Stimulated activated CD4-positive, alpha-beta T cell treated with anti-CD3 and anti-CD28 coated beads, Interleukin-1b, Interleukin-23, amount 100 ng/mL, for 1 hour (primary cell): ENCODE results near the gene B4GALT6.

Experiments used
- DNase-seq, 2 donors: peaks; one replicate each; pipeline ENCODE4 v3.0.0-alpha.2; 2020; ENCODE audit warnings: low read depth in 2 of 2

B4GALT6 gene

GRCh38 chr18:31659576-31660177 is 24.7 kb downstream of the B4GALT6 start:
- DNase-seq, result no peak

- DNase-seq, result no peak
These were observed 25.5 kb downstream of the B4GALT6 start for GRCh38 chr18:31658670-31659575.

GRCh38 chr18:31657823-31658669 is 26.3 kb downstream of the B4GALT6 start:
- DNase-seq, result peak in 1 of 2 donors; percentile 2

GRCh38 chr18:31656754-31657153 is 27.6 kb downstream of the B4GALT6 start:
- DNase-seq, result no peak

- DNase-seq, result no peak
These were observed 29.0 kb downstream of the B4GALT6 start for GRCh38 chr18:31655354-31655753.

- no peak for DNase-seq
These were observed 31.5 kb downstream of the B4GALT6 start for GRCh38 chr18:31652877-31653276.

- DNase-seq, result no peak
These were observed 32.0 kb downstream of the B4GALT6 start for GRCh38 chr18:31652357-31652756.

GRCh38 chr18:31651369-31651768 is 33.0 kb downstream of the B4GALT6 start:
- no peak for DNase-seq

- no peak for DNase-seq
These were observed 34.2 kb downstream of the B4GALT6 start for GRCh38 chr18:31649978-31650719.

GRCh38 chr18:31649449-31649848 is 34.9 kb downstream of the B4GALT6 start:
- no peak for DNase-seq

GRCh38 chr18:31648966-31649429 is 35.4 kb downstream of the B4GALT6 start:
- no peak for DNase-seq

- DNase-seq, result no peak
These were observed 35.9 kb downstream of the B4GALT6 start for GRCh38 chr18:31648458-31648857.

- no peak for DNase-seq
These were observed 37.1 kb downstream of the B4GALT6 start for GRCh38 chr18:31647127-31647753.

GRCh38 chr18:31646332-31647126 is 37.9 kb downstream of the B4GALT6 start:
- no peak for DNase-seq

GRCh38 chr18:31645411-31645810 is 39.0 kb downstream of the B4GALT6 start:
- no peak for DNase-seq

- no peak for DNase-seq
These were observed 41.4 kb downstream of the B4GALT6 start for GRCh38 chr18:31643003-31643402.

GRCh38 chr18:31637445-31637844 is 46.9 kb downstream of the B4GALT6 start:
- DNase-seq, result no peak

- no peak for DNase-seq
These were observed 48.0 kb downstream of the B4GALT6 start for GRCh38 chr18:31636387-31636786.

GRCh38 chr18:31634331-31634713 is 50.1 kb downstream of the B4GALT6 start:
- no peak for DNase-seq
